GM21576 (cell line): ENCODE measurements around the gene STXBP1.
A peak's percentile ranks its signal among the peaks of the same experiment; 100 is the strongest.
"Not testable (repeated sequence)": the region's sequence is repeated elsewhere in the genome, so short reads cannot be mapped to it uniquely, and the experiment has no call there.

Experiments
- ATAC-seq: cut with Tn5 transposase; IDR thresholded peaks from one replicate; pipeline ENCODE4 v1.9.1; 2021; ENCODE audit warnings: mild to moderate bottlenecking, moderate library complexity; ENCODE audit not compliant: unreplicated experiment

STXBP1 gene

GRCh38 chr9:127577194-127577593, 34.9 kb upstream of the STXBP1 start:
- not testable (repeated sequence) for ATAC-seq

- ATAC-seq: no peak
Observed at GRCh38 chr9:127578627-127578951, 33.5 kb upstream of the STXBP1 start.

- no peak for ATAC-seq
Observed at GRCh38 chr9:127578952-127579853, 32.9 kb upstream of the STXBP1 start.

GRCh38 chr9:127580366-127580765, 31.7 kb upstream of the STXBP1 start:
- no peak for ATAC-seq

GRCh38 chr9:127580879-127581475, 31.1 kb upstream of the STXBP1 start:
- ATAC-seq: no peak

GRCh38 chr9:127584474-127584805, 27.6 kb upstream of the STXBP1 start:
- ATAC-seq: not testable (repeated sequence)

GRCh38 chr9:127585161-127585819, 26.8 kb upstream of the STXBP1 start:
- ATAC-seq: no peak

GRCh38 chr9:127586096-127586495, 26.0 kb upstream of the STXBP1 start:
- ATAC-seq: no peak

GRCh38 chr9:127586537-127586936, 25.5 kb upstream of the STXBP1 start:
- ATAC-seq: no peak

- no peak for ATAC-seq
Observed at GRCh38 chr9:127587966-127588365, 24.1 kb upstream of the STXBP1 start.

GRCh38 chr9:127588740-127589506, 23.2 kb upstream of the STXBP1 start:
- no peak for ATAC-seq

- ATAC-seq: no peak
Observed at GRCh38 chr9:127589955-127590370, 22.1 kb upstream of the STXBP1 start.

- no peak for ATAC-seq
Observed at GRCh38 chr9:127595611-127596010, 16.5 kb upstream of the STXBP1 start.

- ATAC-seq: no peak
Observed at GRCh38 chr9:127598839-127599549, 13.1 kb upstream of the STXBP1 start.

GRCh38 chr9:127599550-127599891, 12.6 kb upstream of the STXBP1 start:
- ATAC-seq: no peak

GRCh38 chr9:127603226-127603625, 8.9 kb upstream of the STXBP1 start:
- ATAC-seq: no peak

GRCh38 chr9:127606043-127606442, 6.0 kb upstream of the STXBP1 start:
- no peak for ATAC-seq

- ATAC-seq: no peak
Observed at GRCh38 chr9:127608104-127608966, 3.7 kb upstream of the STXBP1 start.

- ATAC-seq: peak; percentile 15
Observed at GRCh38 chr9:127611603-127611898, 526 bp upstream of the STXBP1 start.

- ATAC-seq: no peak
Observed at GRCh38 chr9:127612939-127613582, 984 bp downstream of the STXBP1 start.
